Activated CD4-positive, CD25-positive, alpha-beta regulatory T cell treated with anti-CD3 and anti-CD28 coated beads, Interleukin-2, amount 50 U/mL, for 16 hours (primary cell): ENCODE data around the gene IGF2BP2.

ENCODE experiments used
- DNase-seq: peaks from one replicate; pipeline ENCODE4 v3.0.0-alpha.2; 2020; ENCODE audit warnings: low read depth, low spot score

The IGF2BP2 gene

GRCh38 chr3:185837414-185837813, 12.6 kb upstream of the IGF2BP2 start:
- DNase-seq, result no peak

GRCh38 chr3:185831990-185832389, 7.1 kb upstream of the IGF2BP2 start:
- no peak for DNase-seq

DNA sequence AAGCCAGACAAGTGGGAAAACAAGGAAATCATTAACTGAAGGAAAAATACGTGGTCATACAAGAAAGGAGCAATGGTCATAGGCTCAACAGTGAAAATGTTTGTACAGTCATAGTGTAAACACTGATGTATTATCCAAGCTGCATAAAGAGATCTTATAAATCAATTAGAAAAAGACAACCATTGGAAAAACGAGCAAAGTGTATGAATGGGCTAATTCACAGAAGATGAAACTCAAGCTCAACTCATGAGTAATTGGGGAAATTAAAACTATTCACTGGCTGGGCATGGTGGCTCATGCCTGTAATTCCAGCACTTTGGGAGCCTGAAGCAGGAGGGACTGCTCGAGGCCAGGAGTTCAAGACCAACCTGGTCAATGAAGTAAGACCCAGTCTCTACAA, 6.4 kb upstream of the IGF2BP2 start:
- DNase-seq, result no peak

DNA sequence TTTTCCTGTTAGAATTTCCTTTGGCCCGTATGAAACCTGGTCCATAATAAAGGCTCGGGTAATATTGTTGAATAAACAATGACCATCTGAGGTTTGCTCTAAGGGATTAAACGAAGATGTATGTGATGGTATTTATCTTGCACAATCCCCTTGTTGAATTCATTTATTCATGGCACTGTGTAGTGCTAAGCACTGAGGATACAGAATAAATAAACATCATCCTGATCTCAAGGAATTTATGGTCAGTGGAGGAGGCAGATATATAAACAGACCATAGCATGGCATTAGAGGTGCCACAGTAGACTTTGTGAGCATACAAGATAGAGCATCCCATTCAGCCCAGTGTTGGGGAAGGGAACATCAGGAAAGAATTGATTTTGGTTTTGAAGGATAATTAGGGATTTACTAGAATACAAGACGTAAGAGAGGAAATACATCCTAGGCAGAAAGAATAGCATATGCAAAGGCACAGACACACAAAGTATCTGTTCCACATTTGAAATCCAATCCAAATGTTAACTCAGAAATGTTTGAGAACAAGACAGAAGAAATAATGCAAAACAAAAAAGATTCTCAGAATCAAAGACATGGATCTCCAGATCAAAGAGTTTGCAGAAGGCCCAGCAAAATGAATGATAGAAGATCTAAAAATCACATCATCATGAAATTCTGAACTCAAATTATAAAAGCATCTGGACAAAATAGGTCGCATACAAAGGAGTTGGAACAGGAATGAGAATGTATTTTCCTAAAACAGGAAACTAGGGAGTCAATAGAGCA, 5.4 kb upstream of the IGF2BP2 start:
- DNase-seq, result no peak

GRCh38 chr3:185828755-185829154, 3.9 kb upstream of the IGF2BP2 start:
- DNase-seq, result no peak

DNA sequence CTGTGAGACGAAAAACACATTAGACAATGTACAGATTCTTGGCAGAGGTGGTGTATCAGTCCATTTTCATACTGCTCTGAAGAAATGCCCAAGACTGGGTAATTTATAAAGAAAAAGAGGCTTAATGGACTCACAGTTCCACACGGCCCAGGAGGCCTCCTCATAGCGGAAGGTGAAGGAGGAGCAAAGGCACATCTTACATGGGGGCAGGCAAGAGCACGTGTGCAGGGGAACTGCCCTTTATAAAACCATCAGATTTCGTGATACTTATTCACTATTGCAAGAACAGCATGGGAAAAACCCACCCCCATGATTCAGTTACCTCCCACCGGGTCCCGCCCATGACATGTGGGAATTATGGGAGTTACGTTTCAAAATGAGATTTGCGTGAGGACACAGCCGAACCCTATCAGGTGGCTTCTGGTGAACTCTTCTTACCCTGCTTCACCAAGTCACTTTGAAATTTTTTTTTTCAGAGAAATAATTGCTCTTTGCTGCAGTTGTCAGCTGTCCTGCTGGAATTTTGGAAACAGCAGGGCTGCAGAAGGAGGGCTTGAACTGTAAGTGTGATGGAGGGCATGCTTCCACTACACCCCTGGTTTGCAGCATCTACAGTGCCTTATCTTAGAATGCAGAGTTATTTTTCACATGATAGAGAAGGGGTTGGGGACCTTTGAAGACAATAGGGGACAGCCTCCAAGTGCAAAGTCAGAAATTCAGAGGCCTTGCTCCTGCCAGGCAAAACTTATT, 2.9 kb upstream of the IGF2BP2 start:
- no peak for DNase-seq

DNA sequence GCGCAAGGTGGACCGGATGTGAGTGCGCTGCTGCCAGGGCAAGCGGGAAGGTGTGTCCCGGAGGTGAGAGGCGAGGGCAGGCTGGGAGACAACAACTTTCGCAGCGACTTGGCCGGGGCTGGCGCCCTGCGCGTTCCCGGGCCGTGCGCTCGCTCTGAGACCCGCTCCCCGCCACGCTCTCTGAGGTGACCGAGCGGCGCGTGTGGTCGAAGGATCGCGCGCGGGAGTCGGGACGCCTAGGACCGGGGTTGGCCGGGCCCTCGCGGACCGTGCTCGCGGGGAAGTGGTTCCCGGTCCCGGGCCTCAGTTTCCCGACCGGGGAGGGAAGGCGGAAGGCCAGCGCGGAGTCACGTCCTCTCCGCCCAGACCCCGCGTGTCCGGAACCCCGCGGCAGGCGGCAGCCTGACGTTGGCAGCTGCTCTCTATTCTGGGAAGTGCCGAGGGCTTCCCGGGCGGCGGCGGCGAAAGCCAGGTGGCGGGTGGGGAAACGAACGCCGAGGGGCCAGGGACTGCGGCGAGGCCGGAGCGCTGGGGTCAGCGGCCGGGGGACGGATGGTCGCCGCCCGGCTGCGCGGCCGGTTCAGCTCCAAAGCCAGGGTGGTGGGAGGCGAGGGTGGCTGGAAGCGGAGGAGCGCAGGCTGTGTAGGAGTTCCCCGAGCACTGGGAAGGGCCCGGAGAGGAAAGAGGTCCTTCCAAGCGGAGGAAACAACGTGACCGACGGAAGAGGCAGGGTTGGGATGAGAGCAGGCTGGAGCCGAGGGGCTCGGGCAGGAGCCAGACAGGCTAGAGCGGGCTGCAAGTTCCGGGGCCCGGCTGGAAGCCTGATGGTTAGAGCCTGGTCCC, 1.0 kb upstream of the IGF2BP2 start:
- DNase-seq, result no peak

- no peak for DNase-seq
Measured at GRCh38 chr3:185824051-185825005, 514 bp downstream of the IGF2BP2 start.

- DNase-seq, result no peak
Measured at GRCh38 chr3:185823078-185824044, 1.5 kb downstream of the IGF2BP2 start.

DNA sequence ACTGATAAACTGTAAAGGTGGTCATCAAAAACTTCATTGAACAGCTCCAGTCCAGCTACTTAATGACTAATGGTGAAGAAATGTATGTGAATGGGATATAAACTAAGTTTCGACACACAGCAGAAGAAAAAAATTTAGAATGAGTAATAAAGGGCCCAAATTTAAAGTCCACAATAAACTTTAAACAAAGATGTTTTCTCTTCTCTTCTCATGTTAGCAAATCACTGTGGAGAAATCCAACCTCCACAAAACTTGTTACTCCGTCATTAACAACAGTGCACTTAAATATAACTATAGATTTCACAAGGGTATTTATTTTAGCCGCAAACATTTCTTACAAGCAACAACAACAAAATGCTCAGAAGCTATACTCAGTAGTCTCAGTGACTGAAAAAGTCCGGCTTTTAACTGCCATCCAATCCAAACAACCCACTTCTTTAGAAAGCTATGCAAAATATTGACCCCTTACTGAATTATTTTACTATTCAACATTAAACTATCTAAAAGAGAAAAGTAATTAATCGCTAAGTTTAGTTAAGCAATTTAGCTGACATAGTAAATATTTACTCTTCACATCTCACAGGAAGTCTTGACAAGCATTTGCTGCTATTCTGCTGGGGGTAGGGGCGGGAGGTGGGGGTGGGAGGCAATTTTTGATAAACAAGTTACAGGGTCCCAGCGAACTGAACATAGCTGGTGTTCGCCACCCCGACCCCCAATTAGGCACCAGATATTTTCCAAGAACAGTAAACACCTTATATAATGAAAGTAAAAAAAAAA, 2.4 kb downstream of the IGF2BP2 start:
- no peak for DNase-seq

- no peak for DNase-seq
Measured at GRCh38 chr3:185820973-185821758, 3.7 kb downstream of the IGF2BP2 start.

GRCh38 chr3:185818267-185818875, 6.5 kb downstream of the IGF2BP2 start:
- DNase-seq, result no peak

DNA sequence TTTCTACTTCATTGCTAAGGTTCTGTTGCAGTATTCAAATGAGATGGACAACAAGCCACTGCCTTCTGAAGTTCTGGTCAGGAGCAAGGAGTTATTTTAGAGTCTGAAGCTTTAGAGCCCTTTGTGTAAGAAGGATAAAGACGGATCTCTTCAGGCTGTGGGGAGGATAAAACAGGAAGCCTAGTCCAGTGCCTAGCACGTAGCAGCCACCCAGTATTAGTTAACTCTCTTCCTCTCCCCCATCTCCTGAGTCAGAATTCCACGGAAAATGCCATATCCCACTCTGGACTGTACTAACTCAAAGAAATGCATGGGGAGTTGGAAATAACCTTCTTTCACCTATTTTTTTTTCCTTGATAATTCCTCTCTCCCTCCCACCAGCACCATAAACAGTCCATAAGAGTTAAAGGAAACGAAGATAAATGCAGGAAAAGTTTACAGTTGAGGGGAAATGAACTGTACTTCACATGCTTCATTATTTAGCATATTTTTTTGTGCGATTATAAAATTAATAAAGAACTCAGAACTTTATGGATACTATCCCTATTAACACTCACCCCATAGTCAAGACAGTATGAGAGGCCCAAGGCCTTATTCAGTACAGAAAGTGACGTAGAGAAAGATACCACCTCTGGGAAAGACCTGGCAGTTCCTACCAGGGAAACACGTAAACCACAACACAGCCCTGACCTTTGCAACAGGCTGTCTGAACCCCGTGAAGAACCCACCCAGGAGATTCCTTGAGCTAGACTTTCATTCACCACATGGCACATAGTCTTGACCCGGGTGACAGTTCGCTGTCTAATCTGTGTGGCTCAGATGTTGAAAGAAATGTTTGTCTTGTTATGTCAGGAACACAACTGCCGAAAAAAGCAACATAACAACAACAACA, 9.2 kb downstream of the IGF2BP2 start:
- no peak for DNase-seq

DNA sequence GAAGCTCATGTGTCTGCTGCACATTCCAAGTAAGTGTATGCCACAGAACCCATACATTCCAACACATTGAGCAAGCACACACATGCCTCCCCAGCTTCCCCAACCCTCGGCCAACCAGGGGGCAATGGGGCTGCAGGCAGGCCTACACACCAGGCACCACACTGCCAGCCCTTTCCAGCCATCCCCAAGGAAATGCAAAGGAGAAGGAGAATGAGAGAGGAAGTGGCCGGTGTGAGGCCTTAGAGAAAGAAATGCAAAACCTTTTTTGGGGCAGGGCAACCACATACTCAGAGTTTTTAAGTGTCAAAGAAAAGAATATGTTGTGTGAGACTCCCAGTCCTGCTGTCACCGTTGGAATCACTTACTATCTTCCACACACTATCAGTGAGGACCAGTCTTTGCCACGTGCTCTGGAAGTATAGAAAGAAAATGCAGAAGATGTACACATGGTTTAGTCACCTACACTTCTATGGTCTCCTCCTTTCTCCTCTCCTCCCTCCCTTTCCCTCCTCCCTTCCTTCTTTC, 11.1 kb downstream of the IGF2BP2 start:
- no peak for DNase-seq

- no peak for DNase-seq
Measured at GRCh38 chr3:185813205-185813604, 11.6 kb downstream of the IGF2BP2 start.

DNA sequence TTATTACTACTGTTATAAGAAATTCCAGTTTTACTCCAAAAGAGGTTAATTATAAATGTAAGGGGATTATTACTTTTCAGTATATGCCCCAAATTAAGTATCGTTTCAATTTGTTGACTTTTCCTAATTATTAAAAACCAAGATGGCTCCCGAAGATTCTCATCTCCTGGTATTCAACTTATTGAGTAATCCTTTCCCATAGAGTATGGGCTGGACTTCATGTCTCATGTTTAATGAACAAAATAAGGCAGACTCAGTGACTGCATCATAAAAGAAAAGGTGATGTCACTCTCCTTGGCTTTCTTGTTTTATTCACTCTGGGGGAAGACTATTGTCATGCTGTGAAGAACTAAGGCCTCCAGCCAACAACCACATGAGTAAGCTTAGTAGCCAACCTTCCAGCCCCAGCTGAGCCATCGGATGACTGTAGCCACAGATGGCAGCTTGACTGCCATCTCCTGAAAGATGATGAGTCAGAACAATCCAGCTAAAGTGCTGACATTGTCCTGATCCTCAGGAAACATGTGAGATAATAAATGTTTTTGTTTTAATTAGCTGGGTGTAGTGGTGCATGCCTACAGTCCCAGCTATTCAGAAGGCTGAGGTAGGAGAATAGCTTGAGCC, 17.3 kb downstream of the IGF2BP2 start:
- DNase-seq, result no peak
